GM18508 (cell line): Measurements from ENCODE around the gene PPT1.

Experiments
- ATAC-seq: cut with Tn5 transposase; IDR thresholded peaks from one replicate; pipeline ENCODE4 v1.9.1; 2021; ENCODE audit warnings: moderate number of reproducible peaks; ENCODE audit not compliant: insufficient read depth, unreplicated experiment

Gene PPT1

GRCh38 chr1:40096977-40097782 lies at the start of gene PPT1:
PPT1 (minus strand) TSS chr1:40097252; CDS start chr1:40097238, 14 bp downstream.
- no peak for ATAC-seq

- ATAC-seq, result no peak
Observed at GRCh38 chr1:40143891-40144575, 47.0 kb upstream of the PPT1 start.

GRCh38 chr1:40141878-40142535 lies 45.0 kb upstream of the PPT1 start:
- ATAC-seq, result no peak

- ATAC-seq, result no peak
Observed at GRCh38 chr1:40140211-40140973, 43.3 kb upstream of the PPT1 start.

- no peak for ATAC-seq
Observed at GRCh38 chr1:40133839-40134238, 36.8 kb upstream of the PPT1 start.

- ATAC-seq, result no peak
Observed at GRCh38 chr1:40133312-40133665, 36.2 kb upstream of the PPT1 start.

- ATAC-seq, result no peak
Observed at GRCh38 chr1:40132383-40133311, 35.6 kb upstream of the PPT1 start.

GRCh38 chr1:40130892-40131291 lies 33.8 kb upstream of the PPT1 start:
- no peak for ATAC-seq

- no peak for ATAC-seq
Observed at GRCh38 chr1:40122855-40123254, 25.8 kb upstream of the PPT1 start.

- ATAC-seq, result no peak
Observed at GRCh38 chr1:40120128-40120527, 23.1 kb upstream of the PPT1 start.

- no peak for ATAC-seq
Observed at GRCh38 chr1:40114400-40114799, 17.3 kb upstream of the PPT1 start.

GRCh38 chr1:40110389-40110788 lies 13.3 kb upstream of the PPT1 start:
- ATAC-seq, result no peak

GRCh38 chr1:40107290-40107959 lies 10.4 kb upstream of the PPT1 start:
- no peak for ATAC-seq

- ATAC-seq, result no peak
Observed at GRCh38 chr1:40105028-40105427, 8.0 kb upstream of the PPT1 start.

GRCh38 chr1:40102896-40103295 lies 5.8 kb upstream of the PPT1 start:
- ATAC-seq, result no peak

- ATAC-seq, result no peak
Observed at GRCh38 chr1:40102038-40102437, 5.0 kb upstream of the PPT1 start.

- no peak for ATAC-seq
Observed at GRCh38 chr1:40096646-40096976, 441 bp downstream of the PPT1 start.

- no peak for ATAC-seq
Observed at GRCh38 chr1:40095806-40096205, 1.2 kb downstream of the PPT1 start.

GRCh38 chr1:40094466-40095110 lies 2.5 kb downstream of the PPT1 start:
- ATAC-seq, result no peak
